ENCODE results near the gene APOBEC4.

GRCh38 chr1:183693521-183693920 lies 40.4 kb upstream of the APOBEC4 start:
- TF ChIP-seq ZNF23 (CRISPR knock-in tag; IDR thresholded peaks at IDR 0.05) (no peak), SIRT6 (IDR thresholded peaks at IDR 0.05; ENCODE audit: low read depth, low read length) (no peak), POLR2AphosphoS5 (IDR thresholded peaks at IDR 0.05; ENCODE audit: control insufficient read depth, insufficient read depth, low read depth, low read length) (no peak), ZBTB7A (IDR thresholded peaks at IDR 0.05; ENCODE audit: borderline replicate concordance, control insufficient read depth, low read depth, low read length) (no peak), CTCF (IDR thresholded peaks at IDR 0.05 in 2 of 3, conservative IDR thresholded peaks at IDR 0.05 in 1 of 3; ENCODE audit: insufficient read depth in 2 of 3, low read depth in 1 of 3, low read length in 3 of 3) (no peak), MLLT1 (IDR thresholded peaks at IDR 0.05) (no peak), FOXK2 (conservative IDR thresholded peaks at IDR 0.05 in 1 of 2, IDR thresholded peaks at IDR 0.05 in 1 of 2; ENCODE audit: low read depth in 2 of 2) (no peak), ZNF140 (CRISPR knock-in tag; IDR thresholded peaks at IDR 0.05) (no peak), CBX5 (IDR thresholded peaks at IDR 0.05; ENCODE audit: borderline replicate concordance, low read depth) (no peak), HNRNPUL1 (IDR thresholded peaks at IDR 0.05; ENCODE audit: low read length) (no peak), POLR2A (conservative IDR thresholded peaks at IDR 0.05) (no peak)
- TF ChIP-seq, protein P1, sequence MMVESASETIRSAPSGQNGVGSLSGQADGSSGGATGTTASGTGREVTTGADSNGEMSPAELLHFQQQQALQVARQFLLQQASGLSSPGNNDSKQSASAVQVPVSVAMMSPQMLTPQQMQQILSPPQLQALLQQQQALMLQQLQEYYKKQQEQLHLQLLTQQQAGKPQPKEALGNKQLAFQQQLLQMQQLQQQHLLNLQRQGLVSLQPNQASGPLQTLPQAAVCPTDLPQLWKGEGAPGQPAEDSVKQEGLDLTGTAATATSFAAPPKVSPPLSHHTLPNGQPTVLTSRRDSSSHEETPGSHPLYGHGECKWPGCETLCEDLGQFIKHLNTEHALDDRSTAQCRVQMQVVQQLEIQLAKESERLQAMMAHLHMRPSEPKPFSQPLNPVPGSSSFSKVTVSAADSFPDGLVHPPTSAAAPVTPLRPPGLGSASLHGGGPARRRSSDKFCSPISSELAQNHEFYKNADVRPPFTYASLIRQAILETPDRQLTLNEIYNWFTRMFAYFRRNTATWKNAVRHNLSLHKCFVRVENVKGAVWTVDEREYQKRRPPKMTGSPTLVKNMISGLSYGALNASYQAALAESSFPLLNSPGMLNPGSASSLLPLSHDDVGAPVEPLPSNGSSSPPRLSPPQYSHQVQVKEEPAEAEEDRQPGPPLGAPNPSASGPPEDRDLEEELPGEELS (CRISPR knock-in tag; IDR thresholded peaks at IDR 0.05; ENCODE audit: borderline replicate concordance) = no peak
